ENCODE data around the gene HECW1.

Gene HECW1

GRCh38 chr7:43492896-43493295, 380.4 kb downstream of the HECW1 start:
- DNase-seq (ENCODE audit: low spot score), result no peak
- TF ChIP-seq CTCF (IDR thresholded peaks at IDR 0.05; ENCODE audit: extremely low read depth, missing control alignments), result no peak

- no peak for TF ChIP-seq CTCF (IDR thresholded peaks at IDR 0.05; ENCODE audit: extremely low read depth, missing control alignments)
- DNase-seq (ENCODE audit: low spot score), result no peak
Observed at GRCh38 chr7:43495572-43495971, 383.1 kb downstream of the HECW1 start.

GRCh38 chr7:43496596-43496995, 384.1 kb downstream of the HECW1 start:
- DNase-seq (ENCODE audit: low spot score), result no peak
- no peak for TF ChIP-seq CTCF (IDR thresholded peaks at IDR 0.05; ENCODE audit: extremely low read depth, missing control alignments)

- no peak for TF ChIP-seq CTCF (IDR thresholded peaks at IDR 0.05; ENCODE audit: extremely low read depth, missing control alignments)
- DNase-seq (ENCODE audit: low spot score), result no peak
Observed at GRCh38 chr7:43501870-43502269, 389.4 kb downstream of the HECW1 start.

GRCh38 chr7:43502941-43503340, 390.5 kb downstream of the HECW1 start:
- DNase-seq (ENCODE audit: low spot score), result no peak
- TF ChIP-seq CTCF (IDR thresholded peaks at IDR 0.05; ENCODE audit: extremely low read depth, missing control alignments), result no peak

- no peak for DNase-seq (ENCODE audit: low spot score)
Observed at GRCh38 chr7:43505412-43505811, 393.0 kb downstream of the HECW1 start.

GRCh38 chr7:43506460-43506859, 394.0 kb downstream of the HECW1 start:
- no peak for DNase-seq (ENCODE audit: low spot score)
- no peak for TF ChIP-seq CTCF (IDR thresholded peaks at IDR 0.05; ENCODE audit: extremely low read depth, missing control alignments)

More at GRCh38 chr7:43505412-43505811, 393.0 kb downstream of the HECW1 start:
- no peak for TF ChIP-seq CTCF (IDR thresholded peaks at IDR 0.05; ENCODE audit: extremely low read depth, missing control alignments)

Data from GM20000 (cell line).